Embryonic facial prominence (tissue), 1 donor: ENCODE data around the gene SLC41A1.

ENCODE experiments used
- DNase-seq: peaks from one replicate; pipeline ENCODE4 v3.0.0-alpha.2; 2016; ENCODE audit errors: extremely low spot score

The SLC41A1 gene

DNA sequence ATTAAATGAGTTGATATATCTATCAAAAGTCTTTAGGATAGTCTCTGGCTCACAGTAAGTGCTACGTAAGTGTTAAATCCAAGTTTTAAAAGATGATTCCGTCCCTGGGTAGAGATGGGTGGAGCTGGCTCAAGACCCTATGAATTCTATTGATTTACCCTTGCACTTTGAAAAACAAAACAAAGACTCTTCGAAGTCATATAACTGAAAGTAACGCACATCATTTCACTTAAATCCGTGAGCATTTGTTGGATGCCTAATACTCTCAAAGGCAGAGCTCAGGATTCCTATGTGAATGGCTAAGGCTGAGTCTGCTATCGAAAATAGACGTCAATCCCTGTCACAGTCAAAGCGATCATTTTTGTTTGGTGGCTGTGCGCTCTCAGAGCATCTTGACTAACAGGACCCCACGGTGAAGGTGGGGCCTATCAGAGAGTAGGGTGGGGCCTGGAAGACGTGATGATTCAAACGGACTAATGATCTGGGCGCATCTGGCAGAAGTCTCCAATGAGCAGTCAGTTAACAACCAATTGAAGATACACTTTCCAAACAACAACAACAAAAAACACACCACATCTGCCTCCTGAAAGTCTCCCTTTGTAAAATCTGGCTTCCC lies 61.9 kb downstream of the SLC41A1 start:
- no peak for DNase-seq

DNA sequence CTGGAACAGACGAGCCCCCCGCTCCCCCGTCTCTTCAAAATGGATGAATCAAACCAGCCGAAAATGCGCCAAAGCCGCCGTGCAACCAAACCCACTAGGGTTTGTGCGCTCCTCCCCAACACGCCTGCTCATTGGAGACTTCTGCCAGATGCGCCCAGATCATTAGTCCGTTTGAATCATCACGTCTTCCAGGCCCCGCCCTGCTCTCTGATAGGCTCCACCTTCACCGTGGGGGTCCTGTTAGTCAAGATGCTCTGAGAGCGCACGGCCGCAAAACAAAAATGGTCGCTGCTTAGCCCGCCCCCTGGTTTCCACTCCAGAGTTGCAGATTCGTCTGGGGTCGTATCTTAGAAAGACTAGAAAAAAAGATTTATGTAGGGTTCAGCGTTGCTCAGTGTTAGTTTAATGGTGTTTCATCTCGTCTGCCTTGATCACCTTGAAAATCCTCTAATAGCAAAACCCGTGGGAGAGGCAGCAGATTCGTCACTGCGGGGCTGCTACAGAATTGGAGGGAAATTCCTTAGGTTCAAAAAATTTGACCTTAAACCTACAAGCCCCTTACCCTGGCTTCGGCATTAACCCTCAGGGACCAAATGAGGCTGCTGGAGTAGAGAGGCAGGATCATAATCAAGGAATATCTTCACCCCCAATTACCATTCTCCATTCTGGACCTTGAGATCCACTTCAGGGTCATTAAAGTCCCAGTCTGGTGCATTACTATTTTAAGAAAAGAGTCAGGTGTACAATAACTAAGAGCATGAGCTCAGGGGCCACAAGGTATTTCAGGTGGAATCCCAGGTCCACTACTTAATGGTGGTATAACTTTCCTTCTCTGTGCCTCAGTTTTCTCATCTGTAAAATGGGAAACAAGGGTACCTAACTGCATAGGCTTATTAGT lies 62.6 kb downstream of the SLC41A1 start, which contains the start of gene NUCKS1:
TSS of gene NUCKS1 (minus strand) at position 45 of the 898 bp plus-strand sequence. CDS start 209 bp downstream, outside the sequence.
- DNase-seq, result peak; percentile 99

DNA sequence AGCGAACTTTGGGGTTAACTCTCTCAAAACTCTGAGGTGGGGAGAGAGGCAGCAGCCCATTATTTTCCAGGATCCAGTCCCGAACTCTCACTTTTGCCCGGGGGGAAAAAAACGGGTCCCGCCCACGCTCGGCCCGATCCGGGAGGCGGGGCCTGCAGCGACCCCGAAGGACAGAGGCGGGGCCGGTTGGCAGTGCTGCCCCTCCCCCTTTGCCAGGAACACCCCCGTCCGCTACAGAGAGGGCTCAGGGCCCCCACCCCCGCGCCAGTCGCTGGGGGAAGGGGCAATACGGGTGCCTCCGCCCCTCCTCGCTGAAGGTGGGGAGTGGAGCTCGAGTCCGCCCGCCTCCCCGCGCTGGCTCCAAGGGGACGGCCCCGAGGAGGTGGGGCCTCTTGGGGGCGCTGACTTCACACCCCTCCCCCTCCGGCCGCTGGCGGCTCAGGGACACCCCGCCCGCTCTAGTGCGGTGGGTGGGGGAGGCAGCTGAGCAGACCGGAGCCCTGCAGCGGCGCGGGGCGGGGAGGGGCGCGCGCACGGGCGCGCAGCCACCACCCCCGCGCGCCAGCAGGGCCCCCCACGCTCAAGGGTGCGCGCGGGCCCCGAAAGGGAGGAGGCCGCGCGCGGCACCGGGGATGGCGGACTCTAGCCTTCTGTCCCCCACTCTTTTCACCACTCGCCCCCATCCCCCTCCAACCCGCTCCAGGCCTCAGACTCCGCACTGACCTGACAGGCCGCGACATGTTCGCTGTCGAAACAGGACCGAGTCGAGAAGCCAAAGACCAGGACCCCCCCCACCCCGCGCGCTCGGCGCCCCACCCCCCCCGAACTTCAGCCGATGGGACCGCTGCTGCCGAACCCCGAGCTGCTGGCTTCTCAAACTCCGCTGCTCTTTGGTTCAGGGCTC lies 63.5 kb downstream of the SLC41A1 start:
- peak; percentile 86 for DNase-seq

DNA sequence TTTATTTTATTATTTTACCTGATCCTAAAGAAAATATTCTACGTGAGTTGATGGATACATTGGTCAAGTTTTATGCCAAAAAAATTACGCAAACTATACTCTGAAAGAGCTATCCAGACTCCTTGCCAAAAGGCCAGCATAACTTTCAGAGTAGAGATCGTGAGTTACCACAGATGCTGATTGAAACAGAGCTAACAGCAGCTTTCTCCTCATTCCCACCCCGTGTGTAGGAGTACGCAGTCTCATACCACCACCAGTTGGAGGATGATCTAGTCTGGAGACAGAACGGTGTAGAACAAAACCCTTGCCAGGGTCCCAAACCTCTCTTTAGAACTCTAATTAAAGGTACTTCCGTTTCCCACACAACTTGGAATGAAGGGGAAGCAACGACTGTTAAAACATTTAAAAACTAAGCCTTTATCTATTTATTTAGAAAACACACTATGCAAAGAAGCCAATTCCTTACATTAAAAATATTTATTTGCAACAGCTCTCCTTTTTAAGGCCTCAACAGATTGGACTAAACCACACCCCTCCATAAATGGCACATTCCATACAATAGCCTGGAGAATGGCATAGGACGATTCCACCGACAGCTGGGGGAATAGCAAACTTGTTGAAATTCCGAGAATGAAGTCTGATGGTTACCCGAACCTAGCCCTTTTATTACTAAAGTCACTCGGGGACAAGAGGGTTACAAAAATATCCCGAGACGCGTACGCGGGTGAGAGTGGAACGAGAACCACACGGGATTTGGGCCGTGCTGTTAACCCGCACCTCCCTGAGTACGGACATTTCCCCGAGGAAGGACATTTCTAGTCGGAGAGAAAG lies 64.4 kb downstream of the SLC41A1 start:
- DNase-seq, result peak; percentile 26

DNA sequence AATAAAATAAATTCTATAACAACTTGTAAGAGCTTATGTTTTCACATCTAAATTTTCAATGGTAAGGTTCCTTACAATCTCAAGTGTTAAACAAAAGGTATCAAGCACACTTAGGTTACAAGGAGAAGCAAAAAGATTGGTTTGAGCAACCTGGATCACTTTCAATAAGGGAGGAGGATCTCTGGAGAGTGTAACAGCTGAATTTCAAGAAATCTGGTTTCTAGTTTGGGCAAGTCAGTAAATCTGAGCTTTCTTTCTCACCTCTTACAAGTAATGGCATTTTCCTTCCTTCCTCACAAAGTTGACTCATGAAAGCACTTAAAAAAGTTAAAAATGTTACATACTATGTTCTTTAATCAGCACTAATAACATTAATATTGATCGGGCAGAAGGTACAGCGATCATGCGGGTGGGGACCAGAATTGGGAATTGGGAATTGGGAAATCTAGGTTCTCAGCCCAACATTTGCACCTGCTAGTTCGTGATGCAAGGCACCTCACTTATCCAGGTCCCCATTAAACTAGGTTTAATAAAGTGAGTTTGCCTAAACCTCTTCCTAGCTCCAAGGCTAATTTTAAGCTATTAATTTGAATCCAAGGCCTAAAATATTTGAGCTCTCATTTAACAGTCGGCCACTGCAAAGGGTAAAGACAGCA lies 66.1 kb downstream of the SLC41A1 start:
- DNase-seq, result no peak

DNA sequence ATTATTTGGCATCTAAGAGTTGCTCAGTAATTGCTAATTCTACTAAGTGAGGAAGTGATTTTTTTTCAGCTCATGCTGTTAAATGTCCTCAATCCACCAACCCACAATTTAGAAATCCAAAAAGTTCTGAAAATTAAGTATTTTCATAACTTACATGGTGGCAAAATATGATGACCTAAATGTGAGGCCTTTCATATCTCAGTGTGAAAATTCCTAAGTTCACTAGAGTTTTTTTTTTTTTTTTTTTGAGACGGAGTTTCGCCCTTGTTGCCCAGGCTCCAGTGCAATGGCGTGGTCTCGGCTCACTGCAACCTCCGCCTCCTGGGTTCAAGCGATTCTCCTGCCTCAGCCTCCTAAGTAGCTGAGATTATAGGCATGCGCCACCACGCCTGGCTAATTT lies 68.6 kb downstream of the SLC41A1 start:
- DNase-seq, result no peak

DNA sequence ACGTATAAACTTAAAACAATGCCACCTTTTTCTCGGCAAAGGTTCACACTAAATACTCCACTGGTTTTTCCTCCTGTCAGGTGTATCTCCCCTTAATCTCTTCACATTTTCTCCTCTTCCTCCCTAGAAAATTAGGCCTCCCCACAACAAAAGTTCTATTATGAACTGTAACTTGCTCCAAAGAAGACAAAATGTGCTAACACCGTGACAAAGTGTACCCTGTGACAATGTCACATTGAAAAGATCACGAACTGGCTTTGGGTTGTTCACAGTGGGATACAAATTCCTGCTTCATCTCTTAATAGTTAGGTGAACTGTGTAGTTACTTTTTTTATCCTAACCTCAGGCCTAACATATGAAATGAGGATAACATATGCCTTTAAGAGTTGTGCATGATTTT lies 69.0 kb downstream of the SLC41A1 start:
- no peak for DNase-seq

DNA sequence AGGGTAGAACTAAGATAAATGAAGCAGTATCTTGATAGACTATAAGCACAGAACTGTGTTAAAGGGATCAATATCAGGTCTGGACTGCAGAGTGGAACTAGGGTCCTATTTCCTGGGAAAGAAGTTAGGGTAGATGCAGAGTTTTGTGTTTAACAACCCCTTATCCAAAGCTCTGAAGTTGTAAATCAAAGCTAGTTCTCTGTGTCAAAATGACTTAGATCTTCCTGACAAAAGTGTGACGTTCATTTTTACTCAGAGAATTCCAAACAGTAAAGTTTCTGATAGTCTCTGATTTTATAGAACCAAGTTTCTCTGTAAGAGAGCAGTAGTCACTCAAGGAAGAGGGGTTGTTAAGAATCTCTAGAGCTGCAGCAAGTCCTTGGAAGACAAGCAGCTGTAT lies 71.3 kb downstream of the SLC41A1 start:
- DNase-seq, result no peak

DNA sequence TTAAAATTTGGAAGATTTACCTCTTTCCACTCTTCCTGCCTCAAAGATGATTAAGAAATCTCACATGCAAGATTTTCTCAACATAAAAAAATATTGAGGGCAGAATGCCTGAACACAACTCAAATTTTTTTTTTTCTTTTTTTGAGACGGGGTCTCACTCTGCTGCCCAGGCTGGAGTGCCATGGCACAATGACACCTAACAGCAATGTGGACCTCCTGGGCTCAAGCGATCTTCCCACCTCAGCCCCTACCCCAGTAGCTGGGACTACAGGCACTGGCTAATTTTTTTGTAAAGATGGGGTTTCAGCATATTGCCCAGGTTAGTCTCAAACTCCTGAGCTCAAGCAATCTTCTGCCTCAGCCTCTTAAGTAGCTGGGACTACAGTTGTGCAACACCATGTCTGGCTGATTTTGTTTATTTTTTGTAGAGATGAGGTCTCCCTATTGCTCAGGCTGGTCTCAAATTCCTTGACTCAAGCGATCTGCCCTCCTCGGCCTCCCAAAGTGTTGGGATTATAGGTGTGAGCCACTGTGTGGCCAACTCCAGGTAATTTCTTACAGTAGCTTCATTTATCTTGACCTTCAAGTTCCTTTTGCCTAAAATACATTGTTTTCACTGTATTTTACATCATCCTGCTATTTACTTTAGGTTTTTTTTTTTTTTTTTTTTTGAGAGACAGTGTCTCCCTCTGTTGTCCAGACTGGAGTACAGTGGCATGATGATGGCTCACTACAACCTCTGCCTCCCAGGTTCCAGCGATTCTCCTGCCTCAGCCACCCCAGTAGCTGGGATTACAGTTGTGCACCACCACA lies 73.4 kb downstream of the SLC41A1 start:
- DNase-seq, result no peak
